SK-N-SH (cell line): ENCODE measurements around the gene RFTN1. TPM values are rescaled to one million over a fixed set of nuclear protein-coding genes. Genes with fewer than 3 reads are reported as not detected.

Experiments used
- CTCF ChIA-PET: fragments of 300-600, 350-600 bp; formaldehyde crosslinking; extraction: SDS; loops from one replicate; lab custom pipeline; 2021; lab: Yijun Ruan, JAX
- POLR2A ChIA-PET: fragments of 350-600 bp; sonication (Branson Sonifier 250); formaldehyde crosslinking; extraction: SDS; loops from one replicate; lab custom pipeline; 2020; ENCODE audit warnings: antibody characterized with exemption, inconsistent platforms; lab: Yijun Ruan, JAX
- DNase-seq: peaks from one replicate; pipeline ENCODE4 v3.0.0; 2012
- H2AFZ ChIP-seq: fragments of 200-600 bp; sonication (generic); 2 replicates; pipeline ENCODE4 v1.8.1; 2016; ENCODE audit warnings: antibody characterized with exemption, mild to moderate bottlenecking, low read depth
- H3F3A ChIP-seq: fragments of 200-600 bp; sonication (generic); replicated peaks from 2 replicates; pipeline ENCODE3; 2016; ENCODE audit warnings: antibody characterized with exemption, mild to moderate bottlenecking; ENCODE audit not compliant: insufficient read depth
- H3K27ac ChIP-seq, 2 experiments: fragments of 200-500 bp in 1 of 2; fragments of 200-600 bp in 1 of 2; sonication (Bioruptor generic) in 1 of 2; sonication (generic), shearing (Covaris generic) in 1 of 2; 2 replicates each; pipeline versions ENCODE4 v1.5.1 to v1.6.1; 2014 to 2016; ENCODE audit warnings: low read depth in 2 of 2, inconsistent platforms in 1 of 2, low read length in 1 of 2, mild to moderate bottlenecking in 1 of 2, mixed read lengths in 1 of 2
- H3K27me3 ChIP-seq: fragments of 200-600 bp; sonication (generic), shearing (Covaris generic); 2 replicates; pipeline ENCODE4 v1.6.1; 2016; ENCODE audit warnings: mixed run types; ENCODE audit not compliant: insufficient read depth
- H3K36me3 ChIP-seq, 2 experiments: fragments of 200-500 bp in 1 of 2; fragments of 200-600 bp in 1 of 2; sonication (Bioruptor generic) in 1 of 2; sonication (generic) in 1 of 2; replicated peaks in 1 of 2; 2 replicates each; pipeline versions ENCODE3 to v1.5.1; 2014 to 2016; ENCODE audit warnings: low read length in 1 of 2, mild to moderate bottlenecking in 1 of 2; ENCODE audit not compliant: insufficient read depth in 2 of 2, control insufficient read depth in 1 of 2
- H3K4me1 ChIP-seq, 2 experiments: fragments of 200-500 bp in 1 of 2; fragments of 200-600 bp in 1 of 2; sonication (Bioruptor generic) in 1 of 2; sonication (generic), shearing (Covaris generic) in 1 of 2; 2 replicates each; pipeline versions ENCODE4 v1.5.1 to v1.6.1; 2014 to 2016; ENCODE audit warnings: low read depth in 1 of 2, low read length in 1 of 2, mixed run types in 1 of 2; ENCODE audit not compliant: insufficient read depth in 2 of 2, control insufficient read depth in 1 of 2
- H3K4me2 ChIP-seq: fragments of 200-600 bp; sonication (generic), shearing (Covaris generic); 2 replicates; pipeline ENCODE4 v1.6.1; 2017; ENCODE audit warnings: mixed run types
- H3K4me3 ChIP-seq, 2 experiments: fragments of 200-500 bp in 1 of 2; fragments of 200-600 bp in 1 of 2; sonication (Bioruptor generic) in 1 of 2; sonication (generic), shearing (Covaris generic) in 1 of 2; 2 replicates each; pipeline versions ENCODE4 v1.5.1 to v1.8.1; 2014 to 2016; ENCODE audit warnings: low read depth in 2 of 2, inconsistent platforms in 1 of 2, low read length in 1 of 2, mild to moderate bottlenecking in 1 of 2, mixed read lengths in 1 of 2, moderate library complexity in 1 of 2
- H3K79me2 ChIP-seq: fragments of 200-600 bp; sonication (generic); 2 replicates; pipeline ENCODE4 v1.8.1; 2017; ENCODE audit warnings: mild to moderate bottlenecking; ENCODE audit not compliant: insufficient read depth
- H3K9ac ChIP-seq: fragments of 200-600 bp; sonication (generic); 2 replicates; pipeline ENCODE4 v1.6.1; 2017; ENCODE audit warnings: mixed run types
- H3K9me2 ChIP-seq: fragments of 200-600 bp; sonication (generic); 2 replicates; pipeline ENCODE4 v1.6.1; 2017; ENCODE audit warnings: mixed run types
- H3K9me3 ChIP-seq: fragments of 200-600 bp; sonication (generic); 2 replicates; pipeline ENCODE4 v1.6.1; 2017; ENCODE audit warnings: mixed run types, mild to moderate bottlenecking, moderate library complexity
- H4K20me1 ChIP-seq: fragments of 200-600 bp; sonication (generic); 2 replicates; pipeline ENCODE4 v1.6.1; 2017; ENCODE audit warnings: mild to moderate bottlenecking, mixed run types; ENCODE audit not compliant: insufficient read depth
- CTCF ChIP-seq: fragments of 200-600 bp; sonication (generic); IDR thresholded peaks from 2 replicates; pipeline ENCODE4 v1.6.1; 2017; ENCODE audit warnings: antibody characterized with exemption, mild to moderate bottlenecking, moderate library complexity
- ELF1 ChIP-seq: IDR thresholded peaks from 2 replicates; pipeline ENCODE4 v1.4.0; 2012
- EP300 ChIP-seq, 2 experiments: IDR thresholded peaks; 2 replicates each; pipeline versions ENCODE4 v1.4.0 to v1.6.1; 2012; ENCODE audit warnings: borderline replicate concordance in 1 of 2, low read depth in 1 of 2, low read length in 1 of 2
- FOSL2 ChIP-seq: IDR thresholded peaks from 2 replicates; pipeline ENCODE4 v1.4.0; 2012; ENCODE audit warnings: low read depth, mild to moderate bottlenecking, moderate library complexity, borderline replicate concordance
- FOXJ3 ChIP-seq: sonication (generic); formaldehyde crosslinking; IDR thresholded peaks from 2 replicates; pipeline ENCODE4 v1.5.1; 2020; ENCODE audit warnings: mild to moderate bottlenecking, missing genetic modification reagents
- FOXM1 ChIP-seq: IDR thresholded peaks from 2 replicates; pipeline ENCODE4 v1.4.0; 2012; ENCODE audit warnings: low read depth, mild to moderate bottlenecking
- GATA2 ChIP-seq: sonication (generic); formaldehyde crosslinking; IDR thresholded peaks from 2 replicates; pipeline ENCODE4 v1.5.0; 2020; ENCODE audit warnings: mild to moderate bottlenecking, missing genetic modification reagents
- IRF3 ChIP-seq: fragments of 150-350 bp; IDR thresholded peaks from 2 replicates; pipeline ENCODE4 v1.6.1; 2016; ENCODE audit warnings: mild to moderate bottlenecking, low read depth, low read length
- MAX ChIP-seq: IDR thresholded peaks from 2 replicates; pipeline ENCODE4 v1.4.0; 2012; ENCODE audit warnings: low read depth
- MEF2A ChIP-seq: IDR thresholded peaks from 2 replicates; pipeline ENCODE4 v1.4.0; 2012; ENCODE audit warnings: low read depth, borderline replicate concordance
- NRF1 ChIP-seq: IDR thresholded peaks from 2 replicates; pipeline ENCODE4 v1.6.1; 2012; ENCODE audit warnings: low read depth, mild to moderate bottlenecking, low read length
- PBX3 ChIP-seq: IDR thresholded peaks from 2 replicates; pipeline ENCODE4; 2012
- RAD21 ChIP-seq: IDR thresholded peaks from 2 replicates; pipeline ENCODE4 v1.6.1; 2012; ENCODE audit warnings: mild to moderate bottlenecking, low read length
- REST ChIP-seq: IDR thresholded peaks from 2 replicates; pipeline ENCODE4 v1.6.1; 2012; ENCODE audit warnings: mild to moderate bottlenecking, low read depth, low read length, moderate library complexity
- RXRA ChIP-seq: IDR thresholded peaks from 2 replicates; pipeline ENCODE4 v1.4.0; 2012; ENCODE audit warnings: low read depth, mild to moderate bottlenecking, borderline replicate concordance
- TCF12 ChIP-seq: IDR thresholded peaks from 2 replicates; pipeline ENCODE4 v1.4.0; 2012
- USF1 ChIP-seq: IDR thresholded peaks from 2 replicates; pipeline ENCODE4 v1.4.0; 2012; ENCODE audit warnings: low read depth, borderline replicate concordance
- YY1 ChIP-seq: IDR thresholded peaks from 2 replicates; pipeline ENCODE4 v1.4.0; 2012; ENCODE audit warnings: low read depth, mild to moderate bottlenecking
- WGBS: methylation state at CpG from one replicate; pipeline ENCODE4 v1.1.6; 2017; ENCODE audit warnings: low lambda C conversion rate; 5-methylcytosine and 5-hydroxymethylcytosine counted together
- polyA plus RNA-seq, 3 experiments: library from polyadenylated mRNA; depleted of rRNA; stranded (reverse); fragments of >200 nt; gene quantifications; 2 replicates each; pipeline ENCODE4 v1.2.3, GENCODE V29; 2012

RFTN1 gene
- polyA plus RNA-seq, 1 of the 3 experiments (the other 2 are of a cell fraction) = 21.2 TPM

GRCh38 chr3:16373341-16373946 lies 140.1 kb downstream of the RFTN1 start:
- ChIA-PET CTCF (interaction anchor here (1.1 kb wide), 1 partner anchor 139 kb away, joined by 3 read pairs; no protein-coding TSS in a partner anchor), POLR2A (no interaction called here)
- no peak for TF ChIP-seq PBX3
- no peak for TF ChIP-seq GATA2 (CRISPR knock-in tag)
- TF ChIP-seq RAD21 = no peak
- TF ChIP-seq ELF1 = no peak
- no peak for TF ChIP-seq MEF2A
- no peak for TF ChIP-seq CTCF
- TF ChIP-seq YY1 = no peak
- no peak for TF ChIP-seq EP300 (IDR thresholded peaks at IDR 0.05; ENCODE audit: borderline replicate concordance in 1 of 2, low read depth in 1 of 2, low read length in 1 of 2)
- TF ChIP-seq IRF3 = no peak
- TF ChIP-seq REST = no peak
- no peak for TF ChIP-seq TCF12
- no peak for TF ChIP-seq MAX
- TF ChIP-seq NRF1 = no peak
- no peak for TF ChIP-seq RXRA
- TF ChIP-seq FOXJ3 (CRISPR knock-in tag) = no peak
- TF ChIP-seq FOXM1 = no peak
- no peak for TF ChIP-seq FOSL2
- TF ChIP-seq USF1 = no peak
- Histone ChIP-seq H3K4me3 (no peak overlapping the region), H3F3A (no peaks in the 10 kb centered on the region), H3K27ac (no peak overlapping the region; a peak in 1 of 4 replicates), H3K4me2 (no peak overlapping the region), H4K20me1 (no peaks in the 10 kb centered on the region), H3K4me1 (peaks cover 0 to 6% of the 10 kb centered on the region in 2 experiments; a peak in 1 of 4 replicates), H3K9me2 (no peaks in the 10 kb centered on the region), H3K9me3 (no peaks in the 10 kb centered on the region), H3K9ac (no peak overlapping the region), H3K27me3 (no peaks in the 10 kb centered on the region), H2AFZ (no peak overlapping the region), H3K36me3 (peaks cover 13 to 33% of the 10 kb centered on the region in 2 experiments), H3K79me2 (no peaks in the 10 kb centered on the region)
- WGBS = 74% methylated on average over 3 of the region's 3 CpGs
- DNase-seq = no peak
